C4-2B (cell line): ENCODE results near the gene NAV3.

Source experiments
- CTCF ChIP-seq: fragments of 450-650 bp; conservative IDR thresholded peaks from 2 replicates; pipeline ENCODE4 v1.5.1; 2017; ENCODE audit warnings: mild to moderate bottlenecking
- ZFX ChIP-seq: fragments of 450-650 bp; IDR thresholded peaks from 2 replicates; pipeline ENCODE4 v1.6.1; 2017

DNA sequence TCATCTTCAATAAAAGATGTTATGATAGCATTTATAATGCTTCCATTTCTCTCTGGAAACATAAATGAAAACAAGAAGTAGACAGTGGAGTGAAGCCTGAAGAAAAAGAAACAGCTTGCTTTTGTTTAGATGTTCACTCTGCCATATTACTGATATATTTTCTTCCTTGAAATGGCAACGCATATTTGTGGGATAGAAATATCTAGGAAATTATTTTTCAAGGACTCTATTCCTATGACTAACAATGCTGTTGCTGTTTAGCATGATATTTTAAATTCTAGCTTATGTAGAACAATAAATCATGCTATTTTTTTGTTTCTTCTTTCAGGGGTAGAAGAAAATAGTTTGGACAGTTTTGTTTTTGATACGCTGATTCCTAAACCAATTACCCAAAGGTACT is 359.0 kb downstream of the NAV3 start:
- TF ChIP-seq CTCF (no peak), ZFX (no peak)
